HepG2 (cell line): ENCODE data around the gene KDELR3. TPM values are rescaled to one million over a fixed set of nuclear protein-coding genes. Genes with fewer than 3 reads are reported as not detected.

ENCODE experiments used
- CTCF ChIP-seq: sonication (generic); formaldehyde crosslinking; IDR thresholded peaks from 2 replicates; pipeline ENCODE4 v1.5.0; 2020; ENCODE audit warnings: mild to moderate bottlenecking, missing genetic modification reagents, moderate library complexity
- DZIP1 ChIP-seq: sonication (generic); formaldehyde crosslinking; IDR thresholded peaks from 2 replicates; pipeline ENCODE4 v1.5.0; 2020; ENCODE audit warnings: mild to moderate bottlenecking, missing genetic modification reagents
- HNF4A ChIP-seq: sonication (generic); formaldehyde crosslinking; IDR thresholded peaks from 2 replicates; pipeline ENCODE4 v1.4.0; 2020; ENCODE audit warnings: missing genetic modification reagents
- JUNB ChIP-seq: sonication (generic); formaldehyde crosslinking; IDR thresholded peaks from 2 replicates; pipeline ENCODE4 v1.8.0; 2022; ENCODE audit warnings: missing genetic modification reagents, mild to moderate bottlenecking, borderline replicate concordance
- MED13 ChIP-seq: sonication (generic); formaldehyde crosslinking; IDR thresholded peaks from 2 replicates; pipeline ENCODE4 v1.5.0; 2020; ENCODE audit warnings: missing genetic modification reagents
- NR2F1 ChIP-seq, 2 experiments: fragments of 450-650 bp in 1 of 2; formaldehyde crosslinking in 1 of 2; IDR thresholded peaks; 2 replicates each; pipeline versions ENCODE4 v1.5.0 to v1.6.1; 2016 to 2020; ENCODE audit warnings: mild to moderate bottlenecking in 1 of 2, missing compliant biosample characterization in 1 of 2, missing genetic modification reagents in 1 of 2, moderate library complexity in 1 of 2
- NR2F2 ChIP-seq: IDR thresholded peaks from 2 replicates; pipeline ENCODE4 v1.6.1; 2012; ENCODE audit warnings: low read depth, inconsistent platforms, borderline replicate concordance
- PAXIP1 ChIP-seq: sonication (generic); formaldehyde crosslinking; conservative IDR thresholded peaks from 2 replicates; pipeline ENCODE4 v1.4.0; 2020; ENCODE audit warnings: mild to moderate bottlenecking, missing genetic modification reagents, moderate library complexity
- REPIN1 ChIP-seq: sonication (generic); formaldehyde crosslinking; IDR thresholded peaks from 2 replicates; pipeline ENCODE4 v1.8.0; 2022; ENCODE audit warnings: missing genetic modification reagents, low read depth, mild to moderate bottlenecking, borderline replicate concordance
- TEAD3 ChIP-seq: optimal IDR thresholded peaks from 2 replicates; pipeline ENCODE3; 2016; ENCODE audit warnings: borderline replicate concordance
- TOPORS ChIP-seq: sonication (generic); formaldehyde crosslinking; IDR thresholded peaks from 2 replicates; pipeline ENCODE4 v1.8.0; 2023; ENCODE audit warnings: mild to moderate bottlenecking, missing genetic modification reagents
- ZGPAT ChIP-seq: IDR thresholded peaks from 2 replicates; pipeline ENCODE4 v1.6.1; 2016; ENCODE audit warnings: mild to moderate bottlenecking
- ZNF335 ChIP-seq: sonication (generic); formaldehyde crosslinking; IDR thresholded peaks from 2 replicates; pipeline ENCODE4 v1.4.0; 2020; ENCODE audit warnings: missing genetic modification reagents
- ZNF563 ChIP-seq: sonication (generic); formaldehyde crosslinking; IDR thresholded peaks from 2 replicates; pipeline ENCODE4 v1.8.0; 2022; ENCODE audit warnings: mild to moderate bottlenecking, moderate library complexity, missing genetic modification reagents
- ZNF569 ChIP-seq: sonication (generic); formaldehyde crosslinking; IDR thresholded peaks from 2 replicates; pipeline ENCODE4 v1.5.0; 2020; ENCODE audit warnings: mild to moderate bottlenecking, missing genetic modification reagents, moderate library complexity, borderline replicate concordance
- ZNF75D ChIP-seq: sonication (generic); formaldehyde crosslinking; IDR thresholded peaks from 2 replicates; pipeline ENCODE4 v1.8.1; 2023; ENCODE audit warnings: missing genetic modification reagents, mild to moderate bottlenecking, borderline replicate concordance
- ZNF790 ChIP-seq: sonication (generic); formaldehyde crosslinking; IDR thresholded peaks from 2 replicates; pipeline ENCODE4 v1.8.0; 2022; ENCODE audit warnings: missing genetic modification reagents, mild to moderate bottlenecking, borderline replicate concordance
- ZNF800 ChIP-seq: sonication (generic); formaldehyde crosslinking; IDR thresholded peaks from 2 replicates; pipeline ENCODE4 v1.4.0; 2020; ENCODE audit warnings: missing genetic modification reagents
- polyA plus RNA-seq, 8 experiments: library from polyadenylated mRNA; depleted of rRNA in 3 of 8; stranded (reverse) in 7 of 8; unstranded in 1 of 8; fragments of >200 nt; fragmentation: Illumina TruSeq in 4 of 8; extraction: Trizol in 4 of 8; gene quantifications; 2 replicates each; pipeline versions ENCODE4 v1.2.1 to v1.2.3, GENCODE V29; 2011 to 2016; ENCODE audit warnings: low read depth in 4 of 8, missing spikeins in 1 of 8, mixed read lengths in 1 of 8; ENCODE audit not compliant: insufficient read depth in 1 of 8
- total RNA-seq, 5 experiments: library from RNA; depleted of rRNA; stranded (reverse); fragments of >200 nt; fragmentation: Illumina TruSeq; extraction: Trizol; gene quantifications; 2 replicates each; pipeline ENCODE4 v1.2.3, GENCODE V29; 2016; ENCODE audit warnings: low read depth in 1 of 5

The KDELR3 gene
- total and polyA plus RNA-seq, 2 of the 13 experiments (the other 11 are each of a cell fraction or from before 2014, with no cell fraction given), result 24.2 to 65.7 TPM

- TF ChIP-seq PAXIP1 (CRISPR knock-in tag) (peak; percentile 34; the same call in 1 of the 2 replicates), ZNF790 (no peak), ZNF563 (CRISPR knock-in tag) (peak; percentile 31; the same call in 1 of the 2 replicates), TEAD3 (peak; percentile 39), NR2F2 (peak; percentile 50; the same call in 1 of the 2 replicates), TOPORS (CRISPR knock-in tag) (no peak), MED13 (CRISPR knock-in tag) (no peak), ZNF75D (CRISPR knock-in tag) (no peak), NR2F1 (CRISPR knock-in tag; IDR thresholded peaks at IDR 0.05) (peak in 1 of 2 experiments; percentile 43; a peak in 1 of 4 replicates), ZNF335 (CRISPR knock-in tag) (no peak), JUNB (CRISPR knock-in tag) (no peak), ZGPAT (CRISPR knock-in tag) (0 out of 2 replicates have a peak, but pooled peaks have one; percentile 22), HNF4A (CRISPR knock-in tag) (peak; percentile 83), DZIP1 (CRISPR knock-in tag) (no peak), REPIN1 (no peak), ZNF569 (CRISPR knock-in tag) (no peak), ZNF800 (0 out of 2 replicates have a peak, but pooled peaks have one; percentile 2), CTCF (CRISPR knock-in tag) (no peak)
Observed at GRCh38 chr22:38424525-38425080, 43.3 kb upstream of the KDELR3 start (continued).
